Activated CD8-positive, alpha-beta memory T cell treated with anti-CD3 and anti-CD28 coated beads, Interleukin-2, amount 50 U/mL, for 24 hours (primary cell): Measurements from ENCODE around the gene RTL1.

Experiments used
- DNase-seq: peaks from one replicate; pipeline ENCODE4 v3.0.0-alpha.2; 2020; ENCODE audit errors: extremely low read depth

RTL1 gene

GRCh38 chr14:100882026-100882967 is 21.2 kb downstream of the RTL1 start:
- no peak for DNase-seq

- DNase-seq = no peak
Measured at GRCh38 chr14:100881211-100882025, 22.1 kb downstream of the RTL1 start.

DNA sequence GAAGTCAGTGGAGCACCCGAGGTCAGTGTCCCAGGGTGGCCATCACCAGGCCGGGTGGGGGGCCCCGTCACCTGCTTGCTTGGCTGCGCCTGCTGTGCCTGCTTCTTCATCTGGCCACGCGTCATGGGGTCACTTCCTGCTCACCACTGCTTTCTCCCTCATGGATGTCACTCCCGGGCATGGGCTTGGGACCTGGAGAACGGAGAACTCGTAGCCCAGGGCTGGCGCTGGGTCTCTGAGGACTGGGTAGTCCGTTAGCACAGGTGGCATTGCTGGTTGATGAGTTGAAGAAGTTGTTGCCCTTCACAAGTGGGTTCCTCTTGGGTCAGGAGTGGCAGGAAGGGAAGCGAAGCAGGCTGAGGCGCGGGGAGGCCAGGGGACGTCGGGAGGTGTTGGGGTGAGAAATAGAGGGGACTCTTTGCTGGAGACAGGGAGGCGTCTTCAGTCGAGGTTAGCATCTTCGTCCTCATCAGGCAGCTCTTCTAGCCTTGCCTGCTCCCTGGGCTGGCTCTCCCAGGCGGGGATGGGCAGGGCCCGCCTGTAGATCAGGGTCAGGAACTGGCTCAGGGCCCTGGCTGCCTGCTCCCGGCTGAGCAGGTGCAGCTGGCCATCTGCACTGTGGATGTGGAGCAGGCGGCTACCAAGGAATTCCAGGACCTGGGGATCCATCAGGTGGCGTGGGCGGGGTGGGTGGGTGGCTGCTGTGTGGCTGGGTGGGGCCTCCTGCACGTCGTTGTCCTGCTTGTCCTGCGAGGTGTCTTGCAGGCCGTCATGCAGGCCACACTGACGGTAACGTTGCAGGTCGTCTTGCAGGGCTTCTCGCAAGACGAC is 23.0 kb downstream of the RTL1 start:
- DNase-seq = no peak

- no peak for DNase-seq
Measured at GRCh38 chr14:100879782-100880181, 23.7 kb downstream of the RTL1 start.

DNA sequence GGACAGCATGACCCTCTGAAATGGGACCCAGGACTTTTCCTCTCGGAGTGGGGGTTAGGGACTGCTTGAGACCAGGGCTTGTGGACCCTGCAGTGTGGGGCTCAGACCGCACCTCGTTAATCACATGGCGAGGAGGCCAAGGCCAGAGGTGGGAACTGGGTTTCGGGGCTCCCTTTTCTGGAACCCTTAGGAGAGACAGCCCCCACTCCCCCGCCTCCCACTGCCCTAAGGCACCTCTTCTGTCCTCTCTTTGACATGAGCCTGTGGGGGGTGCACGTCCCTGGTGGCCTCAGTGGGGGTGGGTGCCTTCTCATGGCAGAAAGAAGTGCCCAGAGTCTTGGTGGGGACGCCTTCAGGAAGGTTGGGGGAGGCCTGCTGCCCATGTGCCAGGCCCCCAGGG is 24.3 kb downstream of the RTL1 start:
- no peak for DNase-seq

DNA sequence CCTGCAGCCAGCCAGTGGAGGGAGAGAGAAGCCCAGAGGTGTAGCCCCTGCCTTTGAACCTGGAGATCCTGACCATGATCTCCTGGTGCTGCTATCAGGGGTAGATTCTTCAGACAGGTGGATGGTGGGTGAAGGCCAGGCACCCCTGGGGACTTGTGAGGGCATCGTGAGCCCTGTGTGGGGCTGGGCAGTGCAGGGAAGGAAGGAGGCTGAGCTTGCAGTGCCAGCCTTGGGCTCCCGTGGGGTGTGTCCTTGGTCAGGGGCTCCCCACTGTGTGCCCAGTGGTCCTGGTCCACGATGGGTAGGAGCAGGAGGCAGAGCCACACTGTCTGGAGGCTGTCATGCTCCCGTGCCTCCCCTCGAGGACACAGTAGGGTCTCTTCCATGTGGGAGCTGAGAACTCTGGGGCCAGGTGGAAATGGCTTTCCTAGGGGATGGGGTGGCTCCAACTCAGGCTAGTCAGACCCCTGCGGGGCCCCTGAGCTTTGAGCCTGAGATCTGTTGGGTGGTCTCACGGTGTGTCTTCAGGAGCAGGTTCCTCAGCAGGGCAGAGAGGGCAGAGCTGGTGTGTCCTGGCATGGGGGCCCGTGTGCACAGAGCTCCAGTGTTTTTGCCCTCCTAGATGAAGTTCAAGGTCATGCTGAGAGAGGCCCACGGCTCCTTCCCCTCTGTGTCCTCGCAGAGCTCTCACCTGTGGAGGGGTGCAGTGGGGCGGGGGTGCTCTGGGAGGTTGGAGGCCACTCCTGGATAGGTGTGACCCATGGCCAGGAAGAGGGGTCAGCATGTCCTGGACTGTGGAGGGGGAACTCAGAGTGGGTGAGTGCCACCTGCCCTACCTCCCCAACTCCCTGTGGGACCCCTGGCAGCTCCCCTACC is 25.0 kb downstream of the RTL1 start:
- DNase-seq = no peak

DNA sequence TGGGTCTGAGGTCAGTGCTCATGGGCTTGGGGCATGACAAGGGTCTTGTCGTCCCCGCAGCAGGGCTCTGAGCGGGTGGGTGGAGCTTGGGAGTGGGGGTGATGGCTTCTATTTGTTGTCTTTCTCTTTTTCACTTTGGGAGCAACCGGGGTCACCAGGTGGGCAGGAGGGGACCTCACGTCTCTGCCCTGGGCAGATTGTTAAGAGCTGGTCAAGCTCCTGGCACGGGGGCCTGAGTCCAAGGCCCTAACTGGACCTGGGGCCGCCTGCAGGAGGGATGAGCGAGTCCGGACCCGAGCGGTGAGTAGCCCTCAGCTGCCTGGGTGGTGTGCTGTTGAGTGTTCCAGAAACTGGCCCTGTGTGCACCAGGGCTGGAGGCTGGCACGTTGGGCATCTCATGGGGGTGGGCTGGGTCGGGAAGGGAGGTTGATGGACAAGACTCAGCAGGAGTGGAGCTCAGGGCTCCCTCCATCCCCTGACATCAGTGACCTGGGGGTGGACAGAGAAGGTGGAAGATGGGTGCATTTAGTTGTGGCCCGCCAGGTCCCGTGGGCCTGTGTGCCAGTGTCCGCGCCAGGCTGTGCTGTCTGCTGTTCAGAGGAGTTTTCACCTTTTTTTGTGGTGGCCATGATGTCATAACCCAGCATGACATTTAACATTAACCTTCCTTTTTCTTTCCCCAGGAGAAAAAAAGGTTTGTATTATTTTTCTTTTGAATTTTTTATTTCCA is 27.5 kb downstream of the RTL1 start:
- no peak for DNase-seq

DNA sequence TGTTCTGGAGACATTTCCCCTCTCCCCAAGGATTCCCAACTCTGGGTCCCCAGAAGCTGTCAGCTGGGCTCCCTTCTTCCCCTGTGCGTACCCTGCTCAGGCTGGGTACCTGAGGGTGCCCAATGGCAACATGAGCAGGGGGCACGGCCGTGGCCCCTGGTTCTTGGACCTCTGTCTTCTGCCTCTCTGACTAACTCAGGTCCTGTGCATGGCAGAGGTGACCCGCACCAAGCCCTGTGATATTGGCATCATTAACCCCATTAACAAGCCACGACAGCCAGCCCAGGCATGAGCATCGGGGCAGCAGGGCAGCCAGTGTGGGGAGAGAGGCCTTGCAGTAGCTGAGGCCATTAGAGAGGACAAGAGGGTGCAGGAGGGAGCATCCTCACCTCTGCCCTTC is 28.4 kb downstream of the RTL1 start:
- DNase-seq = no peak

GRCh38 chr14:100874411-100875091 is 29.0 kb downstream of the RTL1 start:
- no peak for DNase-seq

GRCh38 chr14:100874051-100874410 is 29.5 kb downstream of the RTL1 start:
- DNase-seq = no peak

- no peak for DNase-seq
Measured at GRCh38 chr14:100873096-100873482, 30.4 kb downstream of the RTL1 start.

GRCh38 chr14:100872259-100873095 is 31.0 kb downstream of the RTL1 start:
- DNase-seq = no peak

- no peak for DNase-seq
Measured at GRCh38 chr14:100871234-100872186, 32.0 kb downstream of the RTL1 start.

GRCh38 chr14:100868621-100869370 is 34.7 kb downstream of the RTL1 start:
- no peak for DNase-seq

DNA sequence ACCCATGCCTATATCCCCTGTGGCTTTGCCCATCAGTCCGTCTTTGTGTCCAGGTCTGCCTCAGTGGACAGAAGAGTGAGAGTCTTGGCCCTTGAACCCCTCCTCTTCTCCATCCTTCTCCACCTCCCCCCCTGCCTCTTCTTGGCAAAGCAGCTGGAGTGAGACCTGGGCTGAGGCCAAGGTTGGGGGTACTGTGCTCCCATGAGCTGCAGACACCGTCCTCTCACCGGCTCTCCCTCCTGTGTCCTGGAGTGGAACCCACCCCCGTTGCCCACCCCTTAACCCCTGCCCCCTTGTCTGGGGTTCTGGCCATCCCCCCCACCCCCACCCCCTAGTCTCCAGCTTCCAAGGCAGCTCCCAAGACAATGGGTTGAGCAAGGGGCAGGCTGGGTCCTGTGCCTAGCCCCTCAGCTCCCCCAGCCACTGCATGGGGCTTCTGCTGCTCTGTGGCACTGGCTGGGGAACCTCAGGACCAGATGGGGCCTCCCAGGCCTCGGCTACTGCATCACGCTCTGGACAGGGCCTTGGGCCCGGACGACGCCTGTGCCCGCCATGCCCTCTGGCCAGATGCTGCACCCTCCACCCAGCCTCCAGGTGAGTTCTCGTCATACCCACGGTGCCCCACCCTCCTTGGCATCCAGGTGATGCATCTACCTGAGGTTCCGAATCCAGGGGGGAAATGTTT is 35.7 kb downstream of the RTL1 start:
- no peak for DNase-seq
